Left kidney (tissue), 8 donors: Measurements from ENCODE around the gene TDRD5. TPM values are rescaled to one million over a fixed set of nuclear protein-coding genes. Genes with fewer than 3 reads are reported as not detected.
A peak's percentile ranks its signal among the peaks of the same experiment; 100 is the strongest.

ENCODE experiments used
- DNase-seq: peaks from one replicate; pipeline ENCODE4 v3.0.0-alpha.2; 2013
- long read RNA-seq, 8 donors: transcript quantifications; one replicate each; lab custom pipeline, GENCODE V29; 2026
- polyA plus RNA-seq: library from polyadenylated mRNA; unstranded; fragments of 120-200 nt; gene quantifications from one replicate; pipeline ENCODE4 v1.2.1, GENCODE V29; 2013; ENCODE audit not compliant: insufficient read length

TDRD5 gene
- polyA plus RNA-seq: 5.1 TPM
- long read RNA-seq, donor 1: 0 reads
- long read RNA-seq, donor 2, partial matches to known transcripts: 7 of 7 reads
- long read RNA-seq, donor 2, other reads (novel, unspliced or antisense): 0 of 7 reads
- long read RNA-seq, donor 3: 0 reads
- long read RNA-seq, donor 4: 0 reads
- long read RNA-seq, donor 5: 0 reads
- long read RNA-seq, donor 6: 0 reads
- long read RNA-seq, donor 7, partial matches to known transcripts: 14 of 14 reads
- long read RNA-seq, donor 7, other reads (novel, unspliced or antisense): 0 of 14 reads
- long read RNA-seq, donor 8: 0 reads

DNA sequence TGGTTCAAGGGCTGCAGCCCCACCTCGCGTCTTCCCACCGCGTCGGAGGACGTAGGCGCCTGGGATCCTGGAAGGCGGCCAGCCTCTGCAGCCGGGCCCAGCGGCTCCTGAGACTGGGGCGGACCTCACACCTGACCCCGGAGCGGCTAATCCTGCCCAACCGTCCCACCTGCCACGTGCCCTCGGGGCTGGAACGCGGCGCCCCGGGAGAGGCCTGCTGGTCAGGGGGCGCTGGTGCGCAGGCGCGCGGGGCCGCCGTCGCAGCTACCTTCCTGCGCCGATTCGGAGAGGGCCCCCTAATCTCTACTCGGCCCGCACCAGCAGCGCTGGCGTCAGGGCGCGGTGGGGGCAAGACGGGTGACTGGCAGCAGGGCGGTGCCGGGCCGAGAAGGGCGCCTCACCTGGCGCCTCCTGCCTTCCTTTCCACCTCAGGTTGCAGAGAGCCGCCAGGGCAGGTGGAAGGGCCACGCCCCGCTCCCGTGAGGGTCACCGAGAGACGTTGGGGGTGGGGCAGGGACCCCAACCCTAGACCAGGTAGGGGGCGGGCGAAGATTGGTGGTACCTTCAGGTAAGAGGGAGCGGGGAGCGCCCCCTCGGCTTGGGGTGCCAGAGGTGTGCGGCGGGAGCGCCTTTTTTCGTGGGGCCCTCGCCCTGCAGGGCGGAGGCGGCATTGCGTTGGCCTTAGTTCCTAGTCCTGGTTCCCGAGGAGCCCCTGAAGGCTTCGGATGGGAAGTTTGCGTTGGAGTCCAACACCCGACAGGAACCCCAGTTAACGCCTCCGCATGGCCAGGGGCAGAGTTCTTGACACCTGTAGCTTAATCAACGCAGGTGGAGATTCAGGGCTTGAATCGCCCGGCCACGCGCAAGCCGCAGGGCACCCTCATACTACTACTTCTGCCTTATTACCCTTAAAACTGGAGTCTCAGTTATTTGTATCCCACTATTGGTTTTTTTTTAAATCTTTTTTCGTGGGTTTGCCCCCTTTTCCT, at the start of gene TDRD5:
TSS of gene TDRD5 (plus strand) at position 241 of the 989 bp plus-strand sequence. CDS start 784 bp downstream, outside the sequence.
- DNase-seq: no peak

DNA sequence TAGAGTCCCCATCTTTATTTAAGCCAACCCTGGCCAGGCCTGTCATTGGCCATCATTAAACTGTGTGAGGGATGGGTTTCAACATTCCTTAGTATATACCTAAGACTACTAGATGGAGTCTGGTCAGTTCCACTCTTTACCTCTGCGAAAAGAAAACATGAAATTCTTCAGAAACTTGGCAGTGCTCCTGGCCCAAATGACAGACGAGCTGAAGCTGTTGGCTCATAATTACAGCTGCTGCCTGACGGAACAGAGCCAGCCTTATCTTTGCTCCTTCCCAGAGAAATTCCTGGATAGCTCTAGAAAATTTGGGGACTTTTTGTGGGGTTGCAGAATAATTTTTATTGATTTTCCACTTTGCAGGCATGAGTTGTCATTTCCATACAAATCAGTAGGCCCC, 46.3 kb upstream of the TDRD5 start:
- DNase-seq: no peak

GRCh38 chr1:179547021-179547535, 44.6 kb upstream of the TDRD5 start:
- DNase-seq: no peak

- no peak for DNase-seq
Measured at GRCh38 chr1:179548666-179549367, 42.8 kb upstream of the TDRD5 start.

DNA sequence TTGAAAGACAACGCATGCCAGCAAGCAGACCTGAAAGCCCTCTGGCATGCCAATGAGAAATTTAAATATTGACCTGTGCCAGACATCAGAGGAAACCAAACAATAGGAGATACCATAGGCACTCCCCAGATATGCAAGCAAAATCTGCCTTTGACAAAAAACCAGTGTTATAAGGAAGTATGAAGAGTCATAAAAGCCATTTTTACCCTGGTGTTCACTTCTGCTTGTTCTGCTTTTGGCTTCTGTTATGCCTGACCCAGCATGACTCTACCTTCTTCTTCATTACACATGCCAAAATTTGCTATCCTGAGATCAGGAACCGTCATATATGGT, 42.3 kb upstream of the TDRD5 start:
- no peak for DNase-seq

DNA sequence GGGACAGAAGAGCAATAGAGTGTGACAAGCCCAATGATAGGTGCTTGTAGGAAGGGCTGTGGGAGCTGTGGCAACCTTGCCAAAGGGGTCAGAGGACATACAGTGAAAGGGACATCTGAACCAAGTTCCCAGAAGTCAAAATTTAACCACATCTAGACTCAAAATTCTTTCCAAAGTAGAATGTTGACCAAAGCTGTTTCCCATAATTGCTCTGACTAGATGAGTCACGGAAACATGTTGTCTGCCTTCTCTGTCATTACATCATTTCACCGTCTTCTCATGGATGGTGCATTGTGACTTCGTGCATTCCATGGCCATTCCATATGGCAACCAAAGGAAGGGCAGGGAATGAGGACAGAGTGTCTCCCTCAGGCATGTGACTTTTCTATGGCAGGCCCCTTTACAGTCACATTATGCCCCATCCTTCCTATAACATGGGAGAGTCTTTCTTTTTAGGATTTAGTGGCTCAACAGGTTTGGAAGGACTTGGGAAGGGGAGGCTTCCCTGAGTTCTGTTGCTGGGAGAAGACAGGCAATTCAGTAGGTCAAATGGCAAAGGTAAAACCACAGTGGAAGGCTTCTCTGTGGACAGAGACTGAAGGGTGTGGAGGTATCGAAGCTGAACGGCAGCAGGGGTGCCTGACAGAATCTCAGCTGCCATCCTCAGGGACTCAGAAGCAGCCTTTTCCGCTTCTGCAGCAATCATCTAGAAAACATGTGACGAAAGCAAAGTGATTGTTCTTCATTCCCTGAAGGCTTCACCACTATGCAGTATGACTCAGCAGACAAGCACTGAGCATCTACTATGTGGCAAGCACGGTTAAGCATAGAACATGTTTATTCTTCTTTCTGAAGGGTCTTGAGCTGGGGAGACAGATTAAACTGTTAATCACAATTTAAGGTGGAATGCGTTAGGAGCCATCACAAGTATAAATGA, 40.6 kb upstream of the TDRD5 start:
- no peak for DNase-seq

- DNase-seq: no peak
Measured at GRCh38 chr1:179554427-179554826, 37.2 kb upstream of the TDRD5 start.

DNA sequence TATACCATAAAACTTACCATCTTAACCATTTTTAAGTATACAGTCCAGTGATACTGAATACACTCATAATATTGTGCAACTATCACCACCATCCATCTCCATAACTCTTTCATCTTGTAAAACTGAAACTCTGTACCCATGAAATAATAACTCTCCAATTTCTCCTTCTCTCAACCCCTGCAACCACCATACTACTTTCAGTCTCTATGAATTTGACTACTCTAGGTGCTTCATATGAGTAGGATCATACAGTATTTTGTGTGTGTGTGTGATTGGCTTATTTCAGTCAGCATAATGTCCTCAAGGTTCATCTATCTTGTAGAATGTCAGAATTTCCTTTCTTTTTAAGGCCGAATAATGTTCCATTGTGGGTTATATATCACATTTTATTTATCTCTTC, 33.6 kb upstream of the TDRD5 start:
- DNase-seq: no peak

DNA sequence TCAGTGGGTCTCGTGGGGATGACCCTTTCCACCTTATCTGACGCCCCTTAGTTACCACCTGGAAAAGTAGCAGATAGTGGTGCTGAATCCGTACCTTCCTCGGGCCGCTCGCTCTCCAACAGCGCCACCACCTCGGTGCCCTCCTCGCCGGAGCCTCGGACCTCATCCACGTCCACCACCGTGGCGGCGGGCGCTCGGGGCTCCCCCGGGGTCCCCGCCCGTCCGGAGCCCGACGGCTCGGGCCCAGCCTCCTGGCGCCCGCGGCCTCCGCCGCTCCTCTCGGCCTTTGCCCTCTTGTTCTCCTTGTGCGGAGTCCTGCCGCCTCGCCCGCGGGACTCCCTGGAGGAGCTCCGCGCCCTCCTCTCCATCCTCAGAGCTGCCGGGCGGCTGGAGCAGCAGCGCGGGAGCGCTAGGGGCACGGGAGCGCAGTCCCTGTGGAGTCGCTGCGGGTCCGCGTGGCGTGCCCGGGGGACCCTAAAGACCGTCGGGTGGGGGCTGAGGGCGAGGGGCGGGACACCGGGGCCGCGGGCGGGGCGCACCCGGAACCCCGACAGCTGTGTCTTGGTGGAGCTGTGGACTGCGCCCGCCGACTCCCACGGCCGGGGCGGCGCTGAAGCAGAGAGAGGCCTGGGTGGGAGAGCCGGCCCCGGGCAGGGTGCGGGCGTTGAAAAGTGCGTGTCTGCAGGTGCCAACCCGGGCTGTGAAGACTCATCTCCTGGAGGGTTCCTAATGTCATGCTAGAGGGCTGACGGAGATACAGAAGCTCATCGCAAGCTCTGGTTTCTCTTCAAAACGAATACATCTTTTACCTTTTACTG, 15.9 kb upstream of the TDRD5 start, which contains the start of gene NPHS2:
TSS of gene NPHS2 (minus strand) at position 452 of the 818 bp plus-strand sequence. CDS start at position 368, 84 bp downstream.
- no peak for DNase-seq

DNA sequence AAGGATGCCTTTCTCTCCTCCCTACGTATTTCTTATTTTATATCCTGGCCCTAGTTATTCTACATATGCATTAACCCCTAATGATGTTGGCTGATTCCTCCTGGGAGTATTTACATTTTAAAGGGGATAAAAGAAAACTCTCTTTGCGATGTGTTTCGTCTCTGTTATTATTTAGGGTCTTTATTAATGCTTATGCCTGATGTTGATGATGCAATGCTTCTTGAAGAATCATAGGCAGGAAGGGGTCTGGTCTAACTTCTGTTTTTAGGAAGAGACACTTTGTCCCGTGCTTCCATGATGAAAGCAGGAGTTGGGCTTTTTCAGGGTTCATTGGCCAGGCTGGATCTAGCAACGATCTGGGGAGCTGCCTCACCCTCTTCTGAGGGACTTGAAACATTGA, 15.1 kb upstream of the TDRD5 start:
- no peak for DNase-seq

GRCh38 chr1:179583771-179584320, 7.8 kb upstream of the TDRD5 start:
- no peak for DNase-seq

DNA sequence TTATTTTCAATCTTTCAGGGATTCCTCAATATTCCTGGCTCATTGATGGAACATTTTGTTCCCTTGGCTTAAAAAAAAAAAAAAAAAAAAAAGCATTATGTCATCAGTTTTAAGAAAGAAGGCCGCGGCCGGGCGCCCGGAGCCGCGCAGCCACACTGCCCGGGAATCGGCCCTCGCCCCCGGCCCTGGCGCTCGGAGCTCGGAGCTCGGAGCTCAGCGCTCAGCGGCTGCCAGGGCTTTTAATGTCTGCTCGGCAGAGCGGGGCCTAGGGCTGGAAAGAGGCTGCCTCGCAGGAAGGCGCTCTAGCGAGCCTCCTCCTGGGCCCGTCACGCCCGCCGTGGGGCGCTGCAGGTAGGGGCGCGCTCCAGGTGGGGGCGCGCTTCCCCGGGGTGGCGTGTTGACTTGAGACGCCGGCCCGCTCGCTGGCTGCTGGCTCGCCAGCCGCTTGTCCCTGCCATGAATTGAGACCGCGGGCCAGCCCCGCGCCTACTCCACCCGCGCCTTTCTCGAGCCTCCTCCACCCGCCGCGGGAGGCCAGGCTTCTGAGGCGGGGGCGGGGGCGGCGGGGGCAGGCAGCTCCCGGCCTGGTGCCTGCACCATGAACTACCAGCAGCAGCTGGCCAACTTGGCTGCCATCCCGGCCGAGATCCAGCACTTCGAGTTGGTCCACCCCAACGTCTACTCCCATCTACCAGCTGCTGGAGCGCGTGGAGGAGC, 5.4 kb upstream of the TDRD5 start:
- DNase-seq: peak; percentile 75

DNA sequence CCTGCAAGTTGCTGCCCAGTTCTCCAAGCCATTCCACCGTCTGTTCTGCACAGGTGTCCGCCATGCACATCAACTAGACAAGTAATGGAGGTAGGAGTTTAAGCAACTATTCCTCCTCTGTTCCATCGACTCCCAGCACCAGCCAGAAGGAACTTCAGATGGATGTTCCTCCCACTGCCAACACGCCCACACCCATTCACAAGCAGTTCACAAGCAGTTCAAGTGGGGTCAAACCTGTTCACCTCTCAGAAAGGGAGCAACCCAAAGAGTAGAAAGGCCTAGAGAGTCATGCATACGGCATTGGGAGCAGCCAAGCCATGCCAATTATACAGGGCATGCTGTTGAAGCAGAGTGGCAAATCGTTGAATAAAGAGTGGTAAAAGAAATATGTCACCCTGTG, 4.3 kb upstream of the TDRD5 start:
- no peak for DNase-seq

- no peak for DNase-seq
Measured at GRCh38 chr1:179588425-179589024, 3.1 kb upstream of the TDRD5 start.

- no peak for DNase-seq
Measured at GRCh38 chr1:179589509-179589908, 2.1 kb upstream of the TDRD5 start.

DNA sequence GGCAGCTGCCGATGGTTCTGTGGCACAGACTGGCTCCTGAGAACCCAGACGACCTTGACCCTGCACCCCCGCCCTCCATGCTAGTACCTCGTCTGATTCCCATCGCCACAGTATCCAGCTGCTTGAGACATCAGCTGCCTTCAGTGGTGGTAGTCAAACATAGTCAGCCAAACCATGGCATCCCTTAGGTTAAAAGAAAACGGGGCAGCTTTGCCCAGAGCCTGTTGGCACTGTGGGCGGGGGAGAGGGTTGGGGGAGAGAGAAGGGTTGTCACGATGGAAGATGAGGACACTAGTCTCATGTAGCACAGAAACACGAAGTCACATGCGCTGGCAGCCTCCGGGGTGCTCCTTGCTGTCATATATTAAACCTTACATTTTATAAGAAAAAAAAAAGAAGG, 961 bp upstream of the TDRD5 start:
- DNase-seq: no peak

DNA sequence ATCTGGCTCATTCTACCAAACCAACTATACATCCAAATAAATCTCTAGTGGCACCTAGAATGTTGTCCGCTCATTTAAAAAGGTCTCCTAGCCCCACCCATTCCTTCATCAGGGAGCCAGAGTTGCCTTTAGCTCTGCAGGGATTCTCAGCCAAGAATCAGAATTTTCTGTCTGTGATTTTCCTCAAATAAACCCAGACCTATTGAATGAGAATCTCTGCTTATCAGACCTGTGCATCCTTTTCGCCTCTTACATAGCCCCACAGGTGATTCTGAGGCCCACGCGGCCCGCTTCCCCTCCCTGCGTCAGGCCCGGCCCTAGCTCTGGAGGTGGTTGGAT, 410 bp upstream of the TDRD5 start:
- DNase-seq: no peak

GRCh38 chr1:179598631-179599030, 7.0 kb downstream of the TDRD5 start:
- no peak for DNase-seq
